ENCODE measurements around the gene CPZ. TPM values are rescaled to one million over a fixed set of nuclear protein-coding genes. Genes with fewer than 3 reads are reported as not detected.

CPZ gene
- polyA plus RNA-seq, 3 donors = not detected

GRCh38 chr4:8649631-8650361 lies 57.2 kb downstream of the CPZ start:
- no peak for DNase-seq
- intact Hi-C loops (cut with micrococcal nuclease) = no loop called here
- no peak for TF ChIP-seq CTCF (IDR thresholded peaks at IDR 0.05)

GRCh38 chr4:8651661-8652180 lies 59.2 kb downstream of the CPZ start:
- Mint-ChIP-seq H3K27me3 (ENCODE audit: low read depth in 3 of 3) (peaks cover 2 to 6% (median 5%) of the 10 kb centered on the region in 3 donors), H3K27ac (no peak overlapping the region), H3K4me1 (no peaks in the 10 kb centered on the region), H3K4me3 (no peak overlapping the region), H3K36me3 (no peaks in the 10 kb centered on the region), H3K9me3 (peaks cover 0 to 4% (median 2%) of the 10 kb centered on the region in 7 donors)
- no peak overlapping the region for H3K9ac ChIP-seq (ENCODE audit: insufficient read depth, low read length, poor library complexity, severe bottlenecking)
- no peak overlapping the region for H2AFZ ChIP-seq (ENCODE audit: insufficient read depth, low read depth, low read length, poor library complexity, severe bottlenecking)
- H3K9me3 ChIP-seq (replicated peaks in 1 of 2; ENCODE audit: control insufficient read depth in 1 of 2, insufficient read depth in 1 of 2, low read length in 2 of 2) = no peaks in the 10 kb centered on the region
- intact Hi-C loops (cut with micrococcal nuclease) = no loop called here
- WGBS (ENCODE audit: insufficient coverage) = 84% methylated on average over 12 of the region's 18 CpGs
- no peak overlapping the region for H3K4me2 ChIP-seq (replicated peaks; ENCODE audit: extremely low read depth, low read length, poor library complexity, severe bottlenecking)
- DNase-seq = no peak
- no peaks in the 10 kb centered on the region for H3K36me3 ChIP-seq (replicated peaks in 1 of 2; ENCODE audit: control insufficient read depth in 1 of 2, insufficient read depth in 2 of 2, low read length in 2 of 2)
- H3K79me2 ChIP-seq (ENCODE audit: insufficient read depth, low read length) = no peaks in the 10 kb centered on the region
- no peak overlapping the region for H3K27ac ChIP-seq (ENCODE audit: low read depth in 1 of 2, low read length in 2 of 2)
- no peaks in the 10 kb centered on the region for H3K4me1 ChIP-seq (ENCODE audit: control insufficient read depth in 1 of 2, insufficient read depth in 2 of 2, low read length in 2 of 2)
- no peaks in the 10 kb centered on the region for H3K27me3 ChIP-seq (ENCODE audit: control insufficient read depth in 2 of 2, insufficient read depth in 2 of 2, low read length in 2 of 2)
- no peak overlapping the region for H3K4me3 ChIP-seq (replicated peaks in 1 of 3; ENCODE audit: low read depth in 2 of 3, low read length in 3 of 3)
- TF ChIP-seq CTCF (IDR thresholded peaks at IDR 0.05) = no peak
- H4K20me1 ChIP-seq (ENCODE audit: insufficient read depth, low read length) = no peaks in the 10 kb centered on the region

More at GRCh38 chr4:8649631-8650361, 57.2 kb downstream of the CPZ start:
- Mint-ChIP-seq H3K36me3 (no peaks in the 10 kb centered on the region), H3K9me3 (peaks cover 0 to 4% (median 1%) of the 10 kb centered on the region in 7 donors), H3K27ac (no peak overlapping the region), H3K4me1 (no peaks in the 10 kb centered on the region), H3K27me3 (ENCODE audit: low read depth in 3 of 3) (peaks cover 0 to 6% (median 0%) of the 10 kb centered on the region in 3 donors), H3K4me3 (no peak overlapping the region)
- no peaks in the 10 kb centered on the region for H3K79me2 ChIP-seq (ENCODE audit: insufficient read depth, low read length)
- no peak overlapping the region for H3K4me2 ChIP-seq (replicated peaks; ENCODE audit: extremely low read depth, low read length, poor library complexity, severe bottlenecking)
- H3K9me3 ChIP-seq (replicated peaks in 1 of 2; ENCODE audit: control insufficient read depth in 1 of 2, insufficient read depth in 1 of 2, low read length in 2 of 2) = no peaks in the 10 kb centered on the region
- H3K9ac ChIP-seq (ENCODE audit: insufficient read depth, low read length, poor library complexity, severe bottlenecking) = no peak overlapping the region
- no peak overlapping the region for H2AFZ ChIP-seq (ENCODE audit: insufficient read depth, low read depth, low read length, poor library complexity, severe bottlenecking)
- H3K36me3 ChIP-seq (replicated peaks in 1 of 2; ENCODE audit: control insufficient read depth in 1 of 2, insufficient read depth in 2 of 2, low read length in 2 of 2) = no peaks in the 10 kb centered on the region
- no peak overlapping the region for H3K4me3 ChIP-seq (replicated peaks in 1 of 3; ENCODE audit: low read depth in 2 of 3, low read length in 3 of 3)
- no peaks in the 10 kb centered on the region for H3K27me3 ChIP-seq (ENCODE audit: control insufficient read depth in 2 of 2, insufficient read depth in 2 of 2, low read length in 2 of 2)
- no peaks in the 10 kb centered on the region for H3K4me1 ChIP-seq (ENCODE audit: control insufficient read depth in 1 of 2, insufficient read depth in 2 of 2, low read length in 2 of 2)
- no peaks in the 10 kb centered on the region for H4K20me1 ChIP-seq (ENCODE audit: insufficient read depth, low read length)
- 62% methylated on average over 21 of the region's 33 CpGs for WGBS (ENCODE audit: insufficient coverage)
- no peak overlapping the region for H3K27ac ChIP-seq (ENCODE audit: low read depth in 1 of 2, low read length in 2 of 2)
